ENCODE results near the gene CENPO. TPM values are rescaled to one million over a fixed set of nuclear protein-coding genes. Genes with fewer than 3 reads are reported as not detected.

CENPO gene
- total and polyA plus RNA-seq, 12 donors = 1.2 to 4.6 (median 2.2) TPM

GRCh38 chr2:24756789-24757188, 36.4 kb upstream of the CENPO start:
- Histone ChIP-seq H3K4me3 (no peak overlapping the region), H3K27me3 (no peaks in the 10 kb centered on the region), H3K4me1 (no peaks in the 10 kb centered on the region), H3K36me3 (peaks cover 0 to 100% (median 31%) of the 10 kb centered on the region in 9 donors), H3K27ac (no peak overlapping the region), H3K9me3 (no peaks in the 10 kb centered on the region)
- 98 to 100% methylated on average over 1 of the region's 1 CpG for WGBS, 2 donors
- intact Hi-C loops (cut with DNase I) = no loop called here
- DNase-seq (no peak), ATAC-seq (no peak)
- TF ChIP-seq CTCF (IDR thresholded peaks at IDR 0.05) = no peak

- H3K27me3 ChIP-seq = no peaks in the 10 kb centered on the region
- WGBS, 2 donors = 83 to 88% methylated on average over 5 of the region's 5 CpGs
- intact Hi-C loops (cut with DNase I) = no loop called here
- H3K4me3 ChIP-seq = no peak overlapping the region
- H3K36me3 ChIP-seq = peaks cover 0 to 93% (median 34%) of the 10 kb centered on the region in 9 donors
- DNase-seq (no peak), ATAC-seq (no peak)
- peaks cover 0 to 6% (median 0%) of the 10 kb centered on the region in 9 donors for H3K4me1 ChIP-seq
- H3K9me3 ChIP-seq = no peaks in the 10 kb centered on the region
- TF ChIP-seq CTCF (IDR thresholded peaks at IDR 0.05) = no peak
- no peak overlapping the region for H3K27ac ChIP-seq
Measured at GRCh38 chr2:24761866-24762265, 31.4 kb upstream of the CENPO start.

- H3K27ac ChIP-seq = no peak overlapping the region
- H3K4me1 ChIP-seq = peaks cover 0 to 6% (median 0%) of the 10 kb centered on the region in 9 donors
- no peak for ATAC-seq
- intact Hi-C loops (cut with DNase I) = no loop called here
- H3K27me3 ChIP-seq = no peaks in the 10 kb centered on the region
- H3K9me3 ChIP-seq = no peaks in the 10 kb centered on the region
- H3K4me3 ChIP-seq = no peak overlapping the region
- TF ChIP-seq CTCF (IDR thresholded peaks at IDR 0.05) = no peak
- WGBS, 2 donors = 62 to 68% methylated on average over 2 of the region's 2 CpGs
- DNase-seq = no peak
- H3K36me3 ChIP-seq = peaks cover 0 to 93% (median 34%) of the 10 kb centered on the region in 9 donors
Measured at GRCh38 chr2:24762518-24762917, 30.7 kb upstream of the CENPO start.

- Histone ChIP-seq H3K36me3 (peaks cover 0 to 91% (median 28%) of the 10 kb centered on the region in 9 donors), H3K4me1 (peaks cover 0 to 11% (median 4%) of the 10 kb centered on the region in 9 donors)
- 95 to 96% methylated on average over 4 of the region's 4 CpGs for WGBS, 2 donors
Measured at GRCh38 chr2:24763843-24764242, 29.4 kb upstream of the CENPO start.

More at GRCh38 chr2:24763843-24764242, 29.4 kb upstream of the CENPO start:
- intact Hi-C loops (cut with DNase I) = no loop called here
- no peaks in the 10 kb centered on the region for H3K9me3 ChIP-seq
- no peak for TF ChIP-seq CTCF (IDR thresholded peaks at IDR 0.05)
- no peaks in the 10 kb centered on the region for H3K27me3 ChIP-seq
- DNase-seq = no peak
- no peak overlapping the region for H3K27ac ChIP-seq
- no peak for ATAC-seq
- H3K4me3 ChIP-seq = no peak overlapping the region

Data from heart right ventricle (tissue), 16 donors.